GM18499 (cell line): ENCODE data around the gene MSH2.

Experiments used
- ATAC-seq: cut with Tn5 transposase; IDR thresholded peaks from one replicate; pipeline ENCODE4 v1.9.1; 2021; ENCODE audit warnings: moderate number of reproducible peaks; ENCODE audit not compliant: insufficient read depth, unreplicated experiment

The MSH2 gene

DNA sequence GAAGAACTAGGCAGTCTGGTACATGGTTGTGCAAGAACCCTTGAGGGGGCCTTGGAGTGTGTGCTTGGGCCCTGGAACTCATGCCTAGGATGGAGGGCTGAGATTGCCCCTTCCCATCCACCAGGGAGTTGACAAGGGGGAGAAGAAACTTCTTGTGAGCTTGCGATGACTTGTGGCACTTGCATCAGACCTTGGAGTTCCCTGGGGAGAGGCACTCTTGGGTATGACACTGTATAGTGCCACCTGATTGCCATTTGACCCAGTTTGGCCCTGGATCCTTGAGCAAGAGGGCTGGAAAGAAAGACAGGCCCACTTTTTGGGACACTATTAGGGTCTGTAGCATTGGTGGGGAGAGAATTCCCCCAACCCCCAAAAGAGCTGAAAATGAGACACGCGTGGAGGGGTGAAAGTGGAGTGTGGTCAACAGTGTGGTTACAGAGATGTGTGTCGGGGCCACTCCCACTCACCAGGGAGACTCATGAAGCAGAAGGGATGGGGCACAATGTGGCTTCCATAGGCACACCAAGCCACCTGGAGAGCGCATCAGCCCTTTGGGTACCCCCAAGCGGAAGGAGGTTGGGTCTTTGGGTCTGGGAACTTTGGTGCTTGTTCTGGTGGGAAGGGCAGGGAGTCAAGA, 101.3 kb downstream of the MSH2 start:
- no peak for ATAC-seq

DNA sequence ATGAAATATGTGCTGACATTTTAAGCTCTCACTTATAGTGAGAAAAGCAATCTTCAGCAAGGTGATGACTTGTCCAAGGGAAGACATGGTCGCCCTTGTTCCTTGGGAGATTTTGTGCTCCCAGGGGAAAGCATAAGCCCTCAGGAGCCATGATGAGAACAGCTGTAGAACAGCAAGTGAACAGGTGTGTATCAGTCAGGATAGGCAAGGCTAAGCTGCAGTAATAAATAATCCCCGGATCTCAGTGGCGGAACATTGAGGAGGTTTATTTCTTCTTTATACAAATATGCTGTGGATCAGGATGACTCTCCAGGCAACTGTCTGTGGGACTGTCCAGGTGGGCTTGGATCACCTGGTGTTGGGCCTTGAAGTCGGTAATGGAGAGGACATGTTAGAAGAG, 103.1 kb downstream of the MSH2 start:
- ATAC-seq, result no peak

DNA sequence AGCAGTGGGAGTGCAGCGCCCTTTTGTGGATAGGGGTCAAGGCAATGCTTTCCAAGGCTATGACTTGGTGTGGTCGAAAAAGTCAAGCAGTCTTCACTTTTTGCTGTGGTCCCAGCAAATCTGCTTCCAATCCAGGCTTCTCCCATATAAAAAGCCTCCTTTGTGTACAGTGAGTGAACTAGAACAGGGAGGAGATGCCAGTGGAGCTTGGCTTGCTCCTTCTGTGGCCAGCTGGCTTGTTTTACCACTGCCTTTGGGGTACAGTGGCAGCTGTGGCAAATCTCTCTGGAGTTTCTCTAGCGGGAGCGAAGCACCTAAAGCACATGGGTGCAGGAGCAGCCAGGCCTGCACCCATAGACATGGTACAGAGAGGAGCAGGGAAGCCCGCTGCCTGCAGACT, 103.5 kb downstream of the MSH2 start:
- ATAC-seq, result no peak

GRCh38 chr2:47508080-47508479, 105.1 kb downstream of the MSH2 start:
- ATAC-seq, result no peak

GRCh38 chr2:47508641-47509040, 105.7 kb downstream of the MSH2 start:
- ATAC-seq, result no peak

GRCh38 chr2:47509250-47509649, 106.3 kb downstream of the MSH2 start:
- no peak for ATAC-seq

GRCh38 chr2:47509821-47510385, 106.9 kb downstream of the MSH2 start:
- no peak for ATAC-seq

DNA sequence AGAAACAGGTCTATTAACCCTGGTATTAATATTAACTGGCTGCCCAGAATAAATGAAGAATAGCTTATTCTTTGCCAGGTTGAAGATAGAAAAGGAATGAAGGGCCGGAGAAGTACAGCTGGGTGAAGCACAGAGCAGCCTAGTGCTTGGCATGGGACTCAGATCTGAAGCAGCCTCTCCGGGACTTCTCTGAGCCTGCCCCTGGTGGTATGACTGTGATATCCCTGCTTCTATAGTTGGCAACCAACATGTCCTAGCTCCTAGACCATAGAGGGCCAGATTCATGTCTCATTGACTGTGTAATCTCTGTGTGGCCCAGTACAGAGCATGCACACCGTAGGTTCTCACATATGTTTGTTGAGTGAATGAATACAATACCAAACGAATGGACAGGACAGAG, 107.8 kb downstream of the MSH2 start:
- ATAC-seq, result no peak

- ATAC-seq, result no peak
These were observed 109.7 kb downstream of the MSH2 start for GRCh38 chr2:47512581-47513083.

DNA sequence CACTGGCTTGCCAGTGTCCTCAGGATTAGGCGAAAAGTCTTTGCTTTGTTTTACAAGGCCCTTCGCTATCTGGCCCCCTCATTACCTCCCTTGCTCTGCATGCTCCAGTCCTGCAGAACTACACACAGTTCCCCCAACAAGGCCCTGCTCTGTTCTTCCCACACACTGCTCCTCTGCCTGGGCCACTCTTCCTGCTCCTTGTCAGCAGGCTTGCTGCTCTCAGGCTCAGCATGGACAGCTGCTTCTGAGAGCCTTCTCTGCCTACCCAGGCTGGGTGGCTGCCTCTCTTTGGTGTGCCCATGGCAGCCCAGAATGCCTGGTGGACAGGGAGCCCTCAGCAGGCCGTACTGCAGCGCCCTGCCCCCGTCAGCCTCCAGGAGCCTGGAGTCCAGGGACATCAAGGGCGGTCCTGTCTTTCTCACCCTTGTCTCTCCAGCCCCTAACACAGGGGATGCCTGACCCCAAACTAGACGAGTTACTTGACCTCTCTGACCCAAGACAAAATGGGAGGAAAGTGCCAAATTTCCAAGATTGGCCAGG, 111.1 kb downstream of the MSH2 start:
- ATAC-seq, result no peak

DNA sequence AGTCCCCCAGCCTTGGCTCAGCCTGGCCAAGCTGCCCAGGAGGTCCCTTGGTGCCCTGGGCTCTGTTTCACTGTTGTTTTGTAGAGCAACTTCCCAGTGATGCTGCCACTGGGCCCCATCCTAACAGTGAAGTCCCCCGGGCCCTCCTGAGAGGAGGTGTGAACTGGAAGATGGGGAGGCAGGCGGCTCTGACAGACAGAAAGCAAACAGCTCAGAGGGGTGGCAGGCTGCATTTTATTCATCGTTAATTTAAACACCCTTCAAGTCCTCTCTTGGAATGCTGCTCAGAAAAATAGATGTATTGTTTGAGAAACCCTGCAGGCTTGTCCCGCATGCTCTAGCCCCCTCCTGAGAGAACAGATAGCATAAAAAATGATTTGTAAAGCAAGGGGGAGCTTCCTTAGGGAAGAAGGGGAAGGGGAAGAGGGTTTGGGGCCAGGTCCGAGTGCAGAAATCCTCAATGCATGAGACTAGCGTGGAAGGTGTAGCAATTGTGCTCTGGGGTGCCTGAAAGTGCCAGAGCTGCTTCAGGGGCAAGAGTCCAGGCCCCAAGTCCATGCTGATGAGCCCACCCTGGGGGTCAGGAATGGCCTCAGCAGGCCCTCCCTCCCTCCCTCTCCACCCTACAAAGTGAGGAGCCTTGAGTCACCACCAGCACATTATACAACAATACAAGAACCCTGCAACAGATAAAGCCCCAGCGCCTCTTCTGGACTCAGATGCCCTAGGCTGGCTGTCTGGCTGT, 113.6 kb downstream of the MSH2 start:
- no peak for ATAC-seq

- ATAC-seq, result no peak
These were observed 115.7 kb downstream of the MSH2 start for GRCh38 chr2:47518497-47519146.

DNA sequence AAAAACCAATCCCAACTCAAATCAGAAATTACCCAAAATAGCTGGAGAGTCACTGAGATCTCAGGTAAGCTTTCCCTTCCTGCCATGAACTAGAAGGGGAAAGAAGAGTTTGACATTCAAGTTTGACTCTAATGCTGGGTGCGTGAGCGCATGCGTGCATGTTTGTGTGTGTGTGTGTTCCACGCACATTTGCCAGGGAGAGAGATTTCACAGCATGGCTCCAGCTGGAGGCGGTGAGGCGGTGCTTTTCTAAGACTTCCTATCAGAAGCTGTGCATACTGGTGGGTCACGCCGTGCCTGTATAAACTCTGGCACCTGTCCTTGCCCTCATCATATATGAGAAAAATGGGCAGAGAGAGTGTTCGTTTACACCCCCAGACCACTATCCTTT, 116.2 kb downstream of the MSH2 start:
- no peak for ATAC-seq

- no peak for ATAC-seq
These were observed 116.8 kb downstream of the MSH2 start for GRCh38 chr2:47519604-47520301.

DNA sequence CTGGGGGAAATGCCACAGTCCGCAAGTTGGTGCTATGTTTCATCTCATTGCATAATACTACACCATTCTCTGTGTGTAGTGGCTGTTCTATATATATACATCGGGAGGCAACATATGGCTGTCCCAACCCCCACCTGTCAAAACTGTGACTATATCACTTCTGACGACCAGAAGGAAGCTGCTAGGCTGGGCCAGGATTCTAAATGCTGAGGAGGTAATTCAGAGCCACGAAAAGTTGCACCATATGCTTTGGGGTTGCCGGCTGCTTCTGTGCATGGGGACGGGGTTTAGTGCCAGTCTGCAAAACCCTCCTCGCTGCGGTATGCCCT, 117.3 kb downstream of the MSH2 start:
- no peak for ATAC-seq

DNA sequence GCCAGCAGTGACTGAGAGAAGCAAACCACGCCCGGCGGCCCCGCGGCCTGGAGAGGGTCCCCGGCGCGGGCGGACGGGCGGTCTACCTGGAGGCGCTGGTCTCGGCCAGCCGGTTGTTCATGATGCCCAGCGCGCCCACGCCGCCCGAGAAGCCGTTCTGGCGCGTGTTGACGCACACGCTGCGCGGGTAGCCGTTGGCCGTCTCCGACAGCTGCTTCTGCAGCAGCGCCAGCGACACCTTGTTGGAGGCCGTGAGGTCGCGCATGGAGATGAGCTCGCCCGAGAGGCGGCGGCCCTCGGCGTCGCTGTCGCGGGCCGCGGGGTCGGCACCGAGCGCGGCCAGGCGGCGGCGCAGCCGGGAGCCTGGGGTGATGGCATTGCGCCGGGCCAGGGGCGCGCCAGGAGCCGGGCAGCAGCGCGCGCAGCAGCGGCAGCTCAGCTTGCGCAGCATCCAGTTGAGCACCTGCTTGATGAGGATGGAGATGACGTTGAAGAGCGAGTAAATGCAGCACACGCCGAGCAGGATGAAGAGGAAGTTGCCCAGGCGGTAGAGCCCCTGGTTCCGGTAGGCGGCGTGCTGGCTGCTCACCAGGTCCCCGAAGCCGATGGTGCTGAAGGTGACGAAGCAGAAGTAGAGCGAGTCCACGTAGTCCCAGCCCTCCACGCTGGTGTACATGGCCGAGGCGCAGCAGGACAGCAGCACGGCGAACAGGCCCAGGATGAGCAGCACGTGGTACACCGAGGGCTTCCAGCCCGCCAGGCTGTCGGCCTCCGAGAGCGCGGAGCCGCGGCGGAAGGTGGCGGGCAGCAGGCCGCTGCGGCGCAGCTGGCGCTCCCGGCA, 118.1 kb downstream of the MSH2 start:
- ATAC-seq, result no peak

- ATAC-seq, result no peak
These were observed 118.8 kb downstream of the MSH2 start for GRCh38 chr2:47521666-47522285.

- ATAC-seq, result no peak
These were observed 122.2 kb downstream of the MSH2 start for GRCh38 chr2:47525167-47525566.

DNA sequence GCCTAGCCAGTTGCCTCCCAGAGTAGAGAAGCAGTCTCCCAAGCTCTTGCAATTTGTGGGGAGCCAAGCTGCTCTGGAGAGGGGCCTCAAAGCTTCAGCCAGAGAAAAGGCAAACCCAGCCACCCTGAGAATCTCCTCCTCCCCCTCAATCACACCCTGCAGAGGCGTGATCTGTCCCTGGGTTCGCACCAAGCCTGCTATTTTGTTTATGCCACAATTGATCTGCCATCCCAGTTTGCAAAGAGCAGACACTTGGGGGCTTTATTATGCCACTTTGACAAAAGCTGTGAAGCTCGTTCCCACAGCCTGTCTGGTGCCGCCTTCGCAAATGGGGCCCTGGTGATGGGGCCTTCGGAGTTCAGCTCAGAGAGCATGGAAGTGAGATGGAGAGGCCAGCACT, 125.5 kb downstream of the MSH2 start:
- ATAC-seq, result no peak
